GM12801 (cell line): ENCODE data around the gene CRISPLD2.
A peak's percentile ranks its signal among the peaks of the same experiment; 100 is the strongest.

Source experiments
- TF ChIP-seq, protein P1 (sequence below): IDR thresholded peaks from one replicate; pipeline ENCODE4 v1.5.1; 2011; ENCODE audit warnings: control low read depth; ENCODE audit not compliant: insufficient read length; ENCODE audit errors: extremely low read depth

The CRISPLD2 gene

DNA sequence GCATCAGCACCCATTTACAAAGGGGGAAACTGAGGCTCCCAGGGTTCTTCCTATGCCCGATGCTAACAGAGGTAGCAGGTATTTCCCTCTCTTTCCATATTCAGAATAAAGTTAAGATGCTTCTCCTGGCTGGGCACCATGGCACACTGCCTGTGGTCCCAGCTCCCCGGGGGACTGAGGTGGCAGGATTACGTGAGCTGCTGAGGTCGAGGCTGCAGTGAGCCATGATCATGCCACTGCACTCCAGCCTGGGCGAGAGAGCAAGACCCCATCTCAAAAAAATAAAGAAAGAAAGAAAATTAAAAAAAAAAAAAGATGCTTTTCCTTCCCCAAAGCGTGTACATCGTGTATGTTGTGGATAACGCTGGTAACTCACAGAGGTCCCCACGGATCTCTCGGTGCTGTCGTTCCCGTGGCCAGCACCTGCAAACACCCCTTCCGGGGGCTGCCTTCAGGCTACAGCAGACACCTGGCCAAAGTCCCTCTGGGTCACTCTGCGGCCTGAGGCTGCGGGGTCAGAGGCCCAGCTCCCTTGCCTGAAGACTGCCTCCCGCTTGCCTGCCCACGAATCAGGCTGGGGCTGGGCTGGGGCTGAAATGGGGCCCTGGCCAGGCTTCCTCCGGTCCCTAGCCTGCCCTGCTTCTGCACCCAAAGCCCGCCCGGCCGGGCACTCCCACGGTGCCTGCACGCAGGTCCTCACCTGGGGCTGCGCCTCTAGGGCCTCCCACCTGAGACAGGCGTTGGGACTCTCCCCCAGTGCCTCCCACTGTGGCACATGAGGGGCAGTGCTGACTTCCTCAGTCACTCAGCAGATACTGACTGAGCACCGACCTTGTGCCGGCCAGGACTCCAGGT, 128.4 kb downstream of the CRISPLD2 start:
- TF ChIP-seq, protein P1, sequence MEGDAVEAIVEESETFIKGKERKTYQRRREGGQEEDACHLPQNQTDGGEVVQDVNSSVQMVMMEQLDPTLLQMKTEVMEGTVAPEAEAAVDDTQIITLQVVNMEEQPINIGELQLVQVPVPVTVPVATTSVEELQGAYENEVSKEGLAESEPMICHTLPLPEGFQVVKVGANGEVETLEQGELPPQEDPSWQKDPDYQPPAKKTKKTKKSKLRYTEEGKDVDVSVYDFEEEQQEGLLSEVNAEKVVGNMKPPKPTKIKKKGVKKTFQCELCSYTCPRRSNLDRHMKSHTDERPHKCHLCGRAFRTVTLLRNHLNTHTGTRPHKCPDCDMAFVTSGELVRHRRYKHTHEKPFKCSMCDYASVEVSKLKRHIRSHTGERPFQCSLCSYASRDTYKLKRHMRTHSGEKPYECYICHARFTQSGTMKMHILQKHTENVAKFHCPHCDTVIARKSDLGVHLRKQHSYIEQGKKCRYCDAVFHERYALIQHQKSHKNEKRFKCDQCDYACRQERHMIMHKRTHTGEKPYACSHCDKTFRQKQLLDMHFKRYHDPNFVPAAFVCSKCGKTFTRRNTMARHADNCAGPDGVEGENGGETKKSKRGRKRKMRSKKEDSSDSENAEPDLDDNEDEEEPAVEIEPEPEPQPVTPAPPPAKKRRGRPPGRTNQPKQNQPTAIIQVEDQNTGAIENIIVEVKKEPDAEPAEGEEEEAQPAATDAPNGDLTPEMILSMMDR = no peak

DNA sequence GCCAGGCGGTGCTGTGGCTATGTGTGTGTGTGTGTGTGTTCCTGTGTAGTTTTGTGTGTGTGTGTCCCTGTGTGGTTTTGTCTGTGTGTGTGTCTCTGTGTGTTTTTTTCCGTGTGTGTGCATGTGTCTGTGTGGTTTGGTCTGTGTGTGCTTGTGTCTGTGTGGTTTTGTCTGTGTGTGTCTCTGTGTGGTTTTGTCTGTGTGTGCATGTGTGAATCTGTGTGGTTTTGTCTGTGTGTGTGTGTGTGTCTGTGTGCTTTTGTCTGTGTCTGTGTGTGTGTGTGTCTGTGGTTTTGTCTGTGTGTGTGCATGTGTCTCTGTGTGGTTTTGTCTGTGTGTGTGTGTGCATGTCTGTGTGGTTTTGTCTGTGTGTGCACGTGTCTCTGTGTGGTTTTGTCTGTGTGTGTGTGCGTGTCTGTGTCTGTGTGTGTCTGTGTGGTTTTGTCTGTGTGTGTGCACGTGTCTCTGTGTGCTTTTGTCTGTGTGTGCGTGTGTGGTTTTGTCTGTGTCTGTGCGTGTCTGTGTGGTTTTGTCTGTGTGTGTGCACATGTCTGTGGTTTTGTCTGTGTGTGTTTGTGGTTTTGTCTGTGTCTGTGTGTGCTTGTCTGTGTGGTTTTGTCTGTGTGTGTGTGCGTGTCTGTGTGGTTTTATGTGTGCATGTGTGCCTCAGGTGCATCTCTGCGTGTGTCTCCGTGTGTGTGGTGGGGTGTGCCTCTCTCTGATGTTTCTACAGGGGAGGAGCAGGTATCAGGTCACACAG, 129.2 kb downstream of the CRISPLD2 start:
- TF ChIP-seq, protein P1 = no peak

DNA sequence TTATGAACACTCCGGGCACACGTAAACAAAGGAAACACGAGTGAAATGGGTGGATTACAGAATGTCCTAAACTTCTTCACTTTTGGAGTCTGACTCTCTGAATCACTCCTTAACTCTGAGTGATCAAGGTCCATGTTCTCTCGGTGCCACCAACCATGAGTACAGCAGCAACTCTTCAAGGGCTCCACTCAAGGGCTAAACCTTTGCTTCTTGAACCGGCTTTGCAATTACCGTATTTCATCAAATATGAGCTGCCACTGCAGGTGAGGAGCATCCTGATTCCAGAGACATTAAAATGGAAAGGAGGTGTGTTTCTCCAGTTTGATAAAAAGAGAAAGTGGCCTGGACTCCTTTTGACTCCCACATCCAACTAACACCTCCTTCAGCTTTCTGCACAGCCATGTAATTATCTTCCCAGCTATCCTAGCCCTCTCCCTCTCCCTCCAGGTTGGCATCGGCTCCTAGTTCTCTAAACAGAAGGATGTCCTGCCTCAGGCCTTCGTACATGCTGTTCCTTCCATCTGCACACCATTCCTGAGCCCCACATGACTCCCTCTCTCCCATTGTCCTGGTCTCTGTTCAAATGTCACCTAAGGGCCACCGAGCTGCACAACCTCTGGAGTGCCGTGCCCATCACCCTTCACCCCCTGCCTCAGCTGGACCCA, 130.1 kb downstream of the CRISPLD2 start:
- TF ChIP-seq, protein P1 = no peak

DNA sequence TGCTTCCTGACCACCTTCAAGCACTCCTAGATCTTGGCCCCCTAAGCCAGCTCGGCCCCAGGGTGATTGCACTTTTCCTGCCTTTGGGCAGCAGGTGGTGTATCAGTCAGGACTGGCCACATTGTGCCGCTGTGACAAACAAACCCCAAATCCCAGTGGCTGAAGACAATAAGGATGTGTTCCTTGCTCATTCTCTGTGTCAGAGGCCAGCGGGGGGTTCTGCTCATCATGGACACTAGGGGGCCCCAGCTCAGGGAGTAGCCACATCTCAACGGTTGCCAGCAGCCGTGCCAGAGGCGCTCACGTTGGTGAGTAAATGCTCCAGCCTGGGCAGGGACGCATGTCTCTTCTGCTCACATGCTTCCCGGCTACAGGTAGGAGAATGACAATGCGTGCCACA, 131.1 kb downstream of the CRISPLD2 start:
- TF ChIP-seq, protein P1 = no peak

DNA sequence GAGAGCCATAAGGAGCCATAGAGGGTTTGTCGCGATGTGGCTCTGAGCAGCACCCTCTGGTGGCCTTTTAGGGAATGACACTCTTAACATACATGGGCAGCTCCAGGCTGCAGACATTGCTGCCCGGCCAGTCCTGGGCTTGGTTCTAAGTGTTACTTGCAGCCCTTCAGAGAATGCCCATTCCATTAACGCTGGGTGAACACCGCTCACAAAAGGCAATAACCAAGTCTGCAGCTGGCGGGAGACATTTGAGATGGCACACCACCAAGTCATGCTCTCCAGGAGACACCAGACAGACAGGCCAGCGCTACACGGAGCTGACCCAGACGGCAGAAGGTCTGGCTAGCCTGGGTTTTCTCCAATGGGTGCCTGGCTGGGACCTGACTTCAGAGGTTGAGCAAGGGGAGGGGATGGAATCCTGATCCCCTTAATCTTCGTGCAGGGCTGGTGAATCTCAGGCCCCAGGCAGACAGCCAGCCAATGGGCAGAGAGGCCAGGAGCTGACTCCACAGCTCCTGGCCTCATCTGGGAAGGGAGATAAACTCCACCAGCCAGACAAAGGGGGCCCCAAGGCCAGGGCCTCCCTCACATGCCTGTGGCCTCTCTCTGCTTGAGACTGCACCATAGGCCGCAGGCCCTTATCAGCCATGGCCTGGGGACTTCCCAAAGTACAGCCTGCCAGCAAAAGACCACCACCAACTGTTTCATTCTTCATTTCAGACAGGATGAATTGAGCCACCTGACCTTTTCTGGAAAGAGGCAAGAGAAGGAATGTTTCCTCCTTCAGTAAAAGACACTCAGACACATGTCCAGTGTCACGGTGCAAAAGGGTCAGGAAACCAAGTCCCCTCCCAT, 132.8 kb downstream of the CRISPLD2 start:
- TF ChIP-seq, protein P1 = peak; percentile 76

DNA sequence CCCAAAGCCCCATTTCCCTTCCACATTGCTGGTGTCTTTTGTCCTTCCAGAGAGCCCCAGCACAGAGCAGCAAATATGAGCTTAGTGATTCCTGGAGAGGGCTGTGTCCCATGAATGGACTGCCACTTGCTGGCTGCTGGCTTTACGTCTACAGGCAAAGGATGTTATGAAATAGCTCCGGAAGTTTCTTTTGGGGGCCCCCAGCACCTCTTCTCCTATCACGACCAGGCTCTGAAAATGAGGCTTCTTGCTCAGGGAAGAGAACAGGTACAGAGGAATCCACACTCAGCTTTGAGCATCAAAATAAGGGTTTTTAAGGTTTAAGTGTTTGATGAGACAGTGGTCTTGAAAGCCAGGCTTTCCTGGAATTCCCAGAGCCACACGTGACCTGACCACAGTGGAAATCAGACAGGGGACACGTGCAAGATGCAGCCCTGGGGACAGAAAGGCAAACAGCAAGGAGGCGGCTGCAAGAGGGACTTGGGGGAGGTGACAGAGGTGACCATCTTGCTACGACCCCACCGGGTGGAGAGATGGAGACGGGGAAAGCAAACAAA, 133.5 kb downstream of the CRISPLD2 start:
- TF ChIP-seq, protein P1 = no peak
